CD4-positive, alpha-beta T cell treated with Interleukin-17A for 1 hour (primary cell): ENCODE results near the gene SWSAP1.
A peak's percentile ranks its signal among the peaks of the same experiment; 100 is the strongest.
"Not testable (repeated sequence)": the region's sequence is repeated elsewhere in the genome, so short reads cannot be mapped to it uniquely, and the experiment has no call there.

Experiments
- DNase-seq: peaks from one replicate; pipeline ENCODE4 v3.0.0-alpha.2; 2020

The SWSAP1 gene

DNA sequence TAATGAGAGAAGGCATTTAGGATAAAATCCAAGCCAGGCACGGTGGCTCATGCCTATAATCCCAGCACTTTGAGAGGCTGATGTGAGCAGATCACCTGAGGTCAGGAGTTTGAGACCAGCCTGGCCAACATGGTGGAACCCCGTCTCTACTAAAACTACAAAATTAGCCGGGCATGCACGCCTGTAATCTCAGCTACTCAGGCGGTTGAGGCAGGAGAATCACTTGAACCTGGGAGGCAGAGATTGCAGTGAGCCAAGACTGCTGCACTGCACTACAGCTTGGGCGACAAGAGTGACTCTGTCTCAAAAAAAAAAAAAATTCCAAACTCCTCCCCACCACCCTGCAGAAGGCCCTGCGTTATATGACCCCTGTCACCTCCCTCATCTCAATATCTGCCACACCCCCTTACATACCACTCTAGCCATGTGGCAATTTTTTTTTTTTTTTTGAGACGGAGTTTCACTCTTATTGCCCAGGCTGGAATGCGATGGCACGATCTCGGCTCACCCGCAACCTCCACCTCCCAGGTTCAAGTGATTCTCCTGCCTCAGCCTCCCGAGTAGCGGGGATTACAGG is 4.9 kb downstream of the SWSAP1 start:
- DNase-seq: not testable (repeated sequence)

DNA sequence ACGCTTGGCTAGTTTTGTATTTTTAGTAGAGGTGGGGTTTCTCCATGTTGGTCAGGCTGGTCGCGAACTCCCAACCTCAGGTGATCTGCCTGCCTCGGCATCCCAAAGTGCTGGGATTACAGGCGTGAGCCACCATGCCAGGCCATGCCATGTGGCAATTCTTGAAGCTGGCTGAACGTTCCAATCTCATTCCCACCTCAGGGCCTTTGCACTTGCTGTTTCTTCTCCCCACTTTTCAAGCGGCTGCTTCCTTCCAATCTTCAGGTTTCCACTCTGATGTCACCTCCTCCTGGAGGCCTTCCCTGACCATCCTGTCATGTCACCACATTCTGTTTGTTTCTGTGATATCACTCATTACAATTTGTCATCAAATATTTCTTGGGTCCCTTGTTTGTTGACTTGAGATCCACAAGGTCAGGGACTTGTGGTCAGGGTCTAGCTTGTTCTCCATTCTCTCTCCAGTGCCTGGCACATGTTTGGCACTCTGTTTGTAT is 5.4 kb downstream of the SWSAP1 start:
- DNase-seq: no peak

- peak; percentile 99 for DNase-seq
Measured at GRCh38 chr19:11380653-11381537, 6.4 kb downstream of the SWSAP1 start.

GRCh38 chr19:11382898-11383705 is 8.6 kb downstream of the SWSAP1 start:
- DNase-seq: peak; percentile 48

- no peak for DNase-seq
Measured at GRCh38 chr19:11383706-11384048, 9.2 kb downstream of the SWSAP1 start.

DNA sequence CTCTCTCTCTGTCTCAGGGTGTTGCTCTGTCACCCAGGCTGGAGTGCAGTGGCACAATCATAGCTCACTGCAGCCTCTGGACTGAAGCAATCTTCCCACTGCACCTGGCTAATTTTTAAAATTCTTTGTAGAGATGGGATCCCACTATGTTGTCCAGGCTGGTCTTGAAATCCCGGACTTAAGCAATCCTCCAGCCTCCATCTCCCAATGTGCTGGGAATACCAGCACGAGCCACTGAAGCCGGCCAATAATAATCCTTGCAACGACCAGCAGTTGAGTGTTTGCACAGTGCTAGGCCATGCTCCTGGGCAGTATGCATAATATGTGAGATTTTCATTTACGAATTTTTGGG is 10.3 kb downstream of the SWSAP1 start:
- no peak for DNase-seq

- DNase-seq: peak; percentile 17
Measured at GRCh38 chr19:11387162-11388034, 12.9 kb downstream of the SWSAP1 start.

DNA sequence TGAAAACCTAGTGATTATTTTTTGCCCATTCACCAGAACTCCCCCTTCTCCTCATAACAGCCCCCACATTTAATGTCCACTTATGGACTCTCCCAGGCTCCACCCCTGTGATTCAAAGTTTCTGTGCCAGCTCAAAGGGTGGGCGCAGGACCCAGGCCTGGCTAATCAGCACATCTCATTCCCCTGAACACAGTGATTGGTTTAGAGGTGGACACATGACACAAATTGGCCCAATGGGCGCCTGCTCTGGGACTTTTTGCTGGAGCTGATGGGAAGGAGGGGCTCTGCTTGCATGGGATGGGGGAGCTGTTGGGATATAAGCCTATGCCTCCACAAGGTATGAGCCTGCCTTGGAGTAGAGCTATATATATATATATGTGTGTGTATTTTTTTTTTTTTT is 15.9 kb downstream of the SWSAP1 start:
- DNase-seq: no peak

DNA sequence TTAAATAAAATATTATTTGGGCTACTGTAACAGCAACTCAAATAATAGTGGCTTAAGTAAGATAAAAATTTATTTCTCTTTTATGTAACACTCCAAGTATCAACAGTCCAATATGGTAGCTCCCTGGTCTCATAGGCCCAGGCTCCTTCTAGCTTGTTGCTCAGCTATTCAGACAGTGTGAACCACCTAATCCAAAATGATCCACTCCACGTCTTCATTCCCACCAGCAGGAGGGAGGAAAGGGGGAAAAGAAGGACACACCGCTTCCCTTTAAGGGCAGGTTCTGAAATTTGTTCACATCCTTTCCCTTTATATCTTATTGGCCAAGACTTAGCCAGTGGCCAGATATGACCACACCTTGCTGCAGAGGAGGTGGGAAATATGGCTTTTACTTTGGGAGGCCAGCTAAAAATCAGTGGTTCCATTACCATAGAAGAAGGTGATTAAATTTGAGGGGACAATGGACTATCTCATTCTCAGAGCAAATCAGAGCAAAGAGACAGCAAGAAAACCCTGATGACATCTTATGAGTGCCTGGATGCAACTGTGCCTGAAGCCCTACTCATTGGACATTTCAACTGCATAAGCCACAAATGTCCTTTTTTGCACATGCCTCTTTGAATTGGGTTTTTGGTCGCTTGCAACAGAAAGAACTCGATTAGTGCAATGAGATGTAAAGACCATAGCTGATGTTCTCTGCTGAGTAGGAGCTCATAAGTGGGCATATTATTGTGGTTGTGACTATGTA is 16.6 kb downstream of the SWSAP1 start:
- DNase-seq: no peak

DNA sequence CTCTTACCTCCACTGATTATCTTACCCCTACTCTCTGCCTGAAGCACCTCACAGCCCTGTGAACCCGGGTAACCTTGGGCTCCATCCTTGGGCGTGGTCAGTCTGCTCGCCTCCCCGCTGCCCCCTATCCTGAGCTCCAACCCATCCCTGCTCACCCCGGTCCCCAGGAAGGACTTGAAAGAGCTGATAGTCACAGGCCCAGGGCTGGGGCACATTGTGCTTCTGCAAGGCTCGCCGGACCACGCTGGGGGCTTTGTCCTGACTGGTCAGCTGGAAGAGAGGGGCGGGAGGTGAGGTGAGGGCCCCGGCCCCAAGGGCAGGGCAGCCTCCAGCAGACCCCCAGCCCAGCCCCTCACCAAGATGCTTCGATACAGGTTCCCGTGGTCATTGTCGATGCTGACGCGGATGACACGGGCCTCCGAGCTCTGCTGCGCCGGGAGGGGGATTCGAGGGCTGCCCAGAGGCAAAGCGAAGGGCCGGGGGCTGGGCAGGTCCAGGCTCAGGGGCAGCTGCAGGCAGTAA is 22.7 kb downstream of the SWSAP1 start:
- no peak for DNase-seq

- DNase-seq: no peak
Measured at GRCh38 chr19:11399667-11400066, 25.2 kb downstream of the SWSAP1 start.

DNA sequence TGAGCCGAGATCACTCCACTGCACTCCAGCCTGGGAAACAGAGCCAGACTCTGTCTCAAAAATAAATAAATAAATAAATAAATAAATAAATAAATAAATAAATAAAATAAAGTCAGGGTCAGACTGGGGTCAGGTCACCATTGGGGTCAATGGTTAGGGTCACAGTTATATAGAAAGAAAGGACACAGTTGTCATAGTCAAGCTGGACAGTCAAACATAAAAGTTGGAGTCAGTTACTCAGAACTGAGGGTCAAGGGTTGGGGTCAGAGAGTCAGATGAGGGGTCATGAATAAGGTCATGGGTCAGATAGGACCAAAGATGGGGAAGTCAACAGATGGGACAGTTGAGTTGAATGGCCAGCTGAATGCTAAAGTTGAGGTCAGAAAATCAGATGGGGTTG is 26.3 kb downstream of the SWSAP1 start:
- no peak for DNase-seq

- DNase-seq: no peak
Measured at GRCh38 chr19:11401808-11402543, 27.5 kb downstream of the SWSAP1 start.

GRCh38 chr19:11404588-11405222 is 30.2 kb downstream of the SWSAP1 start:
- no peak for DNase-seq

DNA sequence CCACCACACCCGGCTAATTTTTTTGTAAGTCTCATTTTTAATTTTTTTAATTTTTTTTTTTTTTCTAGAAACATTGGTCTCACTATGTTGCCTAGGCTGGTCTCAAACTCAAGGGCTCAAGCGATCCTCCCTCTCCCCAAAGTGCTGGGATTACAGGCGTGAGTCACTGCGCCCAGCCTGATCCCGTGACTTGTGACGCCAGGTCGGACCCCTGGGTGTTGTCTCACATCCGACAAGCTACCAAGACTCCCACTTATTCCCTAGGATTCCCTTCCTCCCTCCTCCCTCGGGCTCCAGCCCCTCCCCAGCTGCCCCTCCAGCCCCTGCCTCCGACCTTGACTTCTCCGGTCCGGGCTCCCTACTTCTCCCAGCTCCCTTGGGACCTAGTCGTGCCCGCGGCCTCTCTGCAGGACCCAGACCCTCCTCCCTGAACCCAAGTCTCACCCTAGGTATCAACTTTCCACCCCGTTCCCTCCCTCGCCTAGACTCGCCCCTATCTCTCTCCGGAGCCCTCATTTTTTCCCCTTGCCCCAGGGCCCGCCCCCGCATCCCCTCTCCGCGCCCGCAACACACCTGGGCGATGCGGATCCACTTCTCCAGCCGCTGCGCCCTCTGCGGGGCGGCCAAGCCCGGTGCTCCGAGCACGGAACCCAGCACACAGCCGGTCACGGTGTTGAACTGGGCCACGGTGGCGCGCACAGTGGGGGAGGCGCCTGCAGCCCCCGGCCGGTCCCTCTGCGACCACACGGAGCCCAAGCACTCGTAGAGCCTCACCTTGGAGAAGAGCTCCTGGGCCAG is 31.6 kb downstream of the SWSAP1 start:
- peak; percentile 32 for DNase-seq

- not testable (repeated sequence) for DNase-seq
Measured at GRCh38 chr19:11406703-11407236, 32.3 kb downstream of the SWSAP1 start.

- DNase-seq: no peak
Measured at GRCh38 chr19:11408591-11408990, 34.1 kb downstream of the SWSAP1 start.

- no peak for DNase-seq
Measured at GRCh38 chr19:11410682-11411081, 36.2 kb downstream of the SWSAP1 start.

DNA sequence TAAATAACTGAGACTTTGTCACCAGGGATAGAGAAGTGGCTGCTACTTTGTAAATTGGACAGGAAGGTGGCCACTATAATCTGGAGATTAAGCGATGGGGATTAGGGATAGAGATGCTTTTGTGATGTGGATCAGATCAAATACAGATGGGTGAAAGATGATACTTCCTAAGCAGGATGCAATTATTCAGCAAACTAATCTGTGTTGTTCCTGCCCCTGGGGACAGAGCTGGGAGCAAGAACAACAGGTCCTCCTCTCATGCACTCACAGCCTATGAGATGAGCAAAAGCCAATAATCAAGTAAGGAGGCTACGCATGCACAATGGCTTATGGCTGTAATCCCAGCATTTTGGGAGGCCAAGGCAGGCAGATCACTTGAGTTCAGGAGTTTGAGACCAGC is 40.1 kb downstream of the SWSAP1 start:
- DNase-seq: no peak
